Activated CD4-positive, alpha-beta memory T cell treated with anti-CD3 and anti-CD28 coated beads, Interleukin-2, amount 10 ng/mL, durations not matched to agents 7 days and 5 days (primary cell): ENCODE results near the gene CIDEB. TPM values are rescaled to one million over a fixed set of nuclear protein-coding genes. Genes with fewer than 3 reads are reported as not detected.

Source experiments
- CTCF ChIA-PET: fragments of 350-600 bp; sonication (Branson Sonifier 250); formaldehyde crosslinking; loops from one replicate; lab custom pipeline; 2021; ENCODE audit warnings: antibody characterized with exemption, inconsistent platforms; lab: Charles Lee
- POLR2A ChIA-PET: fragments of 350-600 bp; sonication (Branson Sonifier 250); formaldehyde crosslinking; loops from one replicate; lab custom pipeline; 2021; ENCODE audit warnings: antibody characterized with exemption; lab: Charles Lee
- DNase-seq: peaks from one replicate; pipeline ENCODE4 v3.0.0-alpha.2; 2020
- H3K27ac Mint-ChIP-seq: one replicate; pipeline ENCODE4 v1.8.0; 2021; ENCODE audit warnings: mild to moderate bottlenecking, mixed read lengths
- H3K27me3 Mint-ChIP-seq: one replicate; pipeline ENCODE4 v1.8.0; 2021; ENCODE audit warnings: mixed read lengths
- H3K36me3 Mint-ChIP-seq: one replicate; pipeline ENCODE4 v1.8.0; 2021; ENCODE audit warnings: low read depth, mixed read lengths
- H3K4me1 Mint-ChIP-seq: one replicate; pipeline ENCODE4 v1.8.0; 2021; ENCODE audit warnings: mixed read lengths
- H3K4me3 Mint-ChIP-seq: one replicate; pipeline ENCODE4 v1.8.0; 2021; ENCODE audit warnings: mild to moderate bottlenecking, mixed read lengths
- H3K9me3 Mint-ChIP-seq: one replicate; pipeline ENCODE4 v1.8.0; 2021; ENCODE audit warnings: mixed read lengths
- total RNA-seq, 2 experiments: library from RNA; stranded (reverse); gene quantifications; one replicate each; pipeline ENCODE4 v1.2.3, GENCODE V29; 2021

CIDEB gene
- total RNA-seq, 2 experiments from 2014 or later, result 38.4 to 39.6 TPM

DNA sequence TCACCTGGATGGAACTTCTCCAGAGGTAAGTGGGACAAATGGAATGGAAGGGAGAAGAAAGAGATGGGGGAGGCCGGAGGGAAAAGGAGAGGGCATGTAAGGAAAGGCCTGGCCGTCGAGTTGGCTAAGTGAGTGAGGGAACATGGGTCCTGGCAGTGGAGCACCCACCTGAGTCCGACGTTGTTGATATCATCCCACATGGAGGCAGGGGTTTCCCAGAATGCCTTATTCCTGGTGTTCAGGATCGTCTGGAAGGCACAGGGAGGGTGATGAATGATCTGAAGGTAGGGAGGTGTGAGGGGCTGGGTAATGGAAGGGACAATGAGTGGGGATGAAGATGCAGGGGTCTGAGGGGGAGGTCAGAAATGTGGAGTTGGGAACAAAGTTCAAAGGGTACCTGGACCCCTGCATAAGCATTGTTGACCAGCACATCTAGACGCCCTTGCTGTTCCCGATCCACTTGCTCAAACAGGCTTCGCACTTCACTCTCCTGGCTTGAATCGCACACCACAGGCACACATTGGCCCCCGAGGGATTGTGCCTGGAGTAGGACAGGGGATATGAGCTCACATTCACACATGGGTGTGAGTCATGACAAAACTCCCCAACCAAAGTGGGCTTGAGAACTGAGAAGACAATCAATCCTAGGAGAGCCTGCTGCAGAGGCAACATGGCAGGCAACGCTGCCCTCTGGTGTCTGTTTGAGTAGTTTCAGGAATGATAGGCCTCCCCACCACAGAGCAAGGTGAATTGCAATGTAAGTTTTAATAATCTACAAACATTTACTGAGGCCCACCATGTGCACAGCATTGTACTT lies 11.2 kb downstream of the CIDEB start:
- CTCF ChIA-PET, result interaction anchor here (0.5 to 7.7 kb wide), 22 partner anchors 13 to 289 kb away, joined by 3 to 213 read pairs (median 8); partner anchors contain the start of genes CHMP4A, CIDEB, GMPR2 and IRF9
- DNase-seq, result peak; percentile 77
- H3K36me3 Mint-ChIP-seq, result peaks cover 33% of the 10 kb centered on the region
- POLR2A ChIA-PET, result interaction anchor here (0.6 to 7.3 kb wide), 12 partner anchors 14 to 138 kb away, joined by 3 to 97 read pairs (median 6); partner anchors contain the start of genes CHMP4A, CIDEB, IRF9 and LTB4R
- no peak overlapping the region for H3K4me3 Mint-ChIP-seq
- peaks cover 46% of the 10 kb centered on the region for H3K4me1 Mint-ChIP-seq
- no peaks in the 10 kb centered on the region for H3K27me3 Mint-ChIP-seq
- peak overlapping the region; percentile 76 for H3K27ac Mint-ChIP-seq
- no peaks in the 10 kb centered on the region for H3K9me3 Mint-ChIP-seq

DNA sequence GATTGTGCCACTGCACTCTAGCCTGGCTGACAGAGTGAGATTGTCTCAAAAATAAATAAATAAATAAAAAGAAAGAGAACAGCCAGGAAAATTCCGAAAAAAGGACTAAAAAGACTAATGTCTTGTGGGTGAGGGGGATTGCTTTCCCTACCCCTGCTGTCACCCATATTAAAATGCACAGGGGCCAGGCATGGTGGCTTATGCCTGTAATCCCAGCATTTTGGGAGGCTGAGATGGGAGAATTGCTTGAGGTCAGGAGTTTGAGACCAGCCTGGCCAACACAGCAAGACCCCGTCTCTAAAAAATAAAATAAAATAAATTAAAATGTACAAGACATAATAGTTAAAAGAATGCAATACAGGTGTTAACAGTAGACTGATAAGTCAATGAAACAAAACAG lies 14.3 kb downstream of the CIDEB start:
- Mint-ChIP-seq H3K27ac (no peak overlapping the region), H3K9me3 (no peaks in the 10 kb centered on the region), H3K4me3 (no peak overlapping the region), H3K36me3 (peaks cover 54% of the 10 kb centered on the region), H3K4me1 (peaks cover 42% of the 10 kb centered on the region), H3K27me3 (peaks cover 8% of the 10 kb centered on the region)
- CTCF ChIA-PET, result interaction anchor here (1.0 to 5.3 kb wide), 5 partner anchors 14 to 51 kb away, joined by 3 to 32 read pairs (median 7); partner anchors contain the start of genes CIDEB, RABGGTA and TINF2
- POLR2A ChIA-PET, result interaction anchor here (1.2 to 2.0 kb wide), 3 partner anchors 23 to 80 kb away, joined by 3 to 6 read pairs (median 5); partner anchors contain the start of genes CHMP4A and RABGGTA
- DNase-seq, result no peak

DNA sequence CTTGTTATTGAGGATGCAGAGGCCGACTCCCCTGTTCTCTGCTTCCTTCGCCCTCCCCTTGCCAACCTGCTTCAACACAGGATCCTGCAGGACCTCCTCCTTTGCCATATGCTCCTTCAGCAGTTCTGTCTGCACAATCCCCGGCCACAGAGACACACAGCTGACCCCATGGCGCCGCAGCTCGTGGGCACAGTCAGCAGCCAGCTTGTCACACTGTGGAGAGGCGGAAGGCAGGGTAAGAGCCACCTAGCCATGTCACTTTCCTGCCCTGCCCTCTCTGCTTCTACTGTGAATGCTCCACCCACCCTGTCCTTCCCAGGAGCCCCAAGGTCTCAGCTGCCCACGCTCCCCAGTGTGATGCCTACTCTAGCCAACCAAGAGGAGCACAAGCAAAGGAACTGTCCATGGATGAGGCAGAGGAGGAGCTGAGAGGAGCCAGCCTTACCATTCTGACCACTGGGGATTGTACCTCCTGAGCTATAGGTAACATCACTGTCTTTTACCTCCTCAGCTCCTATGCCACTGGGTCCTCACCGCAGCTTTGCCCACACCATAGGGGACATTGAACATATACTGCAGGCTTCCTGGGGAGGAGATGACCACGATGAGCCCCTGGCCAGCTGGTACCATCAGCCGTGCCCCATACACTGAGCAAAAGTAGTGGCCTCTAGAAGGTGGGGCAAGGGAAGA lies 15.5 kb downstream of the CIDEB start:
- Mint-ChIP-seq H3K9me3 (no peaks in the 10 kb centered on the region), H3K27ac (no peak overlapping the region), H3K4me1 (peaks cover 37% of the 10 kb centered on the region), H3K4me3 (no peak overlapping the region), H3K27me3 (peaks cover 17% of the 10 kb centered on the region), H3K36me3 (peaks cover 54% of the 10 kb centered on the region)
- ChIA-PET POLR2A (interaction anchor here (0.6 to 2.0 kb wide), 7 partner anchors 18 to 79 kb away, joined by 3 to 6 read pairs (median 3); partner anchors contain the start of genes CHMP4A, RABGGTA and TINF2), CTCF (interaction anchor here (1.0 to 5.3 kb wide), 9 partner anchors 12 to 77 kb away, joined by 3 to 32 read pairs (median 4); partner anchors contain the start of genes CIDEB, MDP1, RABGGTA and TINF2)
- DNase-seq, result no peak

DNA sequence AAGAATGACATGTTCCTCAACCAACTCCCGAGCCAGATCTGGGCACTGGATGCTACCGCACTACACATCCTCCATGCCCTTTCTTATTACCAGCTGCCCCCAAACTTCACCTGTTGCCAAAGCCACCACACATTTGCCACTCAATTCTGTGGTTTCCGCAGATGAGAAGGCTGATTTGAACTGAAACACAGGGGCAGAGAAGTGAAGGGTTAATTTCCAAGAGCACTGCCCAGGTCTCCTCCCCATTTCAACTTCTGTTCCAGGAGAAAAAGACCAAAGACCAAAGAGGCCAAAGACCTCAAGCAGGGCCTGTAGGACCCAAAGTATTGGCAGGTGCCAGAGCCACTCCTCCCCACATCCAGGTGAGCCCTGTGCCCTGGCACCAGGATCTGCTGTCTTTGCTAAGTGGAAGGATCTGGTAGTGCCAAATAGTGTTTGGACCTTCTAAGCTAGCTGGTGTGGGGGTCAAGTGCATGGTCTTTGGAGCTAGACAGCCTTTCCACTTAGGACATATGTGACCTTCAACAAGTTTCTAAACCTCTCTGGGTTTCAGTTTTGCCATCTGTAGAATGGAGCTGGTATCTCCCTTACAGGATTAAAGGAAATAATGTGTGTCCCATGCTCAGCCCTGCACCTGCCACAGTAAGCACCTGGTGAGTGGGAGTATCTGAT lies 16.2 kb downstream of the CIDEB start:
- CTCF ChIA-PET, result interaction anchor here (1.3 to 5.3 kb wide), 8 partner anchors 12 to 76 kb away, joined by 3 to 32 read pairs (median 6); partner anchors contain the start of genes CIDEB, MDP1, RABGGTA and TINF2
- DNase-seq, result no peak
- Mint-ChIP-seq H3K27me3 (peaks cover 17% of the 10 kb centered on the region), H3K36me3 (peaks cover 52% of the 10 kb centered on the region), H3K4me1 (peaks cover 30% of the 10 kb centered on the region), H3K27ac (no peak overlapping the region), H3K9me3 (no peaks in the 10 kb centered on the region), H3K4me3 (no peak overlapping the region)
- POLR2A ChIA-PET, result interaction anchor here (0.7 to 3.2 kb wide), 9 partner anchors 12 to 78 kb away, joined by 3 to 16 read pairs (median 5); partner anchors contain the start of genes CHMP4A, RABGGTA and TINF2

DNA sequence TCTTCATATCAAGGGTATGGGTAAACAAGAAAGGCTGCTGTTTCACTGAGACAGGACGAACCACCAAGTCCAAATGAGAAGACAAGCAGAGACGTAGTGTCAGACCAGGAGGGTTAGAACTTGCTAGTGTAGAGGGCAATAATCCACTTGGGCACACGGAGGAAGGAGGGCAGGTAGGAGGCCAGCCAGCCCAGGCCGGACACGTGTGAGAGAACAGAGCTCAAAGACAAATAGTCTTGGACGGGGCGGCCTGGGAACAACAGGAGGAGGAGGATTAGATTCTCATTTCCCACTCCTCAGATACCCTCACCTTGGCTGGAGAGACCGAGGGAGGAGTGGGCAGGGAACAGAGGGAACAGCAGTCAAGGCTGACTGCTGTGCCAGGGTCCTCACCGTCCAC lies 17.0 kb downstream of the CIDEB start:
- DNase-seq, result no peak
- Mint-ChIP-seq H3K4me1 (peaks cover 23% of the 10 kb centered on the region), H3K36me3 (peaks cover 44% of the 10 kb centered on the region), H3K9me3 (no peaks in the 10 kb centered on the region), H3K27me3 (peaks cover 22% of the 10 kb centered on the region), H3K4me3 (no peak overlapping the region), H3K27ac (no peak overlapping the region)
- CTCF ChIA-PET, result interaction anchor here (0.7 to 5.3 kb wide), 7 partner anchors 11 to 75 kb away, joined by 3 to 32 read pairs (median 4); partner anchors contain the start of genes CIDEB, MDP1 and TINF2
- POLR2A ChIA-PET, result interaction anchor here (1.0 to 3.2 kb wide), 11 partner anchors 9 to 196 kb away, joined by 3 to 16 read pairs (median 5); partner anchors contain the start of genes CHMP4A, DHRS1, MDP1 and NOP9

DNA sequence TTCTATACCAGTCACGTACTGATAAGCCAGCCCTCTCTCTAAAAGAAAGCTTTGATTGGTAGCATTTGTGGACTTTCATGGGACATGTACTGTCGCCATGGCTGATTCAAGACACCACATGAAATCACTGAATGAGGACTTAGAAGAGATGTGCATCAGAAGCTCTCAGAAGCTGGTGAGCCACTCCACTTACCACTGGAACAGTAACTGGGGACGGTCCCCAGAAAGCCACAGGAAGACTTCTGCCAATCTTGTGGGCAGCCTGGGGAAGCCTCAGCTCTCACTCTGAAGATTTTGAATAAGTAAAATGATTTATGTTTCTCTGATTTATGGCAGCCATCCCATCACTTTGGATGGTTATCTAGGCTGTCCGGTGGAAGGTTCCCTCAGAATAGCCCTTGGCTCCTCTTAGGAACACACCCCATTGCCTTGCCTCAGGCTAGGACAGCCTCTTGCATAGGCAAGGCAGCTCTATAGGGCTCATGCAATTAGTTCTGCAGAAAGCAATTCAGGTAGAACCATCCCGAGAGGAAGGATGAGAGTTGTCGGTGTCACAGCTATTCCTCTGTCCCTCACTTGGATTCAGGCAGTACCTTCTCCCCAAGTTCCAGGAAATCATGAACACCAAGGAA lies 18.0 kb downstream of the CIDEB start:
- H3K4me1 Mint-ChIP-seq, result peaks cover 23% of the 10 kb centered on the region
- no peaks in the 10 kb centered on the region for H3K9me3 Mint-ChIP-seq
- H3K36me3 Mint-ChIP-seq, result peaks cover 37% of the 10 kb centered on the region
- H3K27ac Mint-ChIP-seq, result no peak overlapping the region
- peak; percentile 76 for DNase-seq
- CTCF ChIA-PET, result interaction anchor here (0.7 to 5.3 kb wide), 11 partner anchors 9 to 142 kb away, joined by 3 to 32 read pairs (median 6); partner anchors contain the start of genes CIDEB, DHRS1, LTB4R and MDP1
- POLR2A ChIA-PET, result interaction anchor here (0.7 to 3.2 kb wide), 12 partner anchors 8 to 195 kb away, joined by 3 to 16 read pairs (median 5); partner anchors contain the start of genes CHMP4A, DHRS1, MDP1 and NOP9
- no peak overlapping the region for H3K4me3 Mint-ChIP-seq
- H3K27me3 Mint-ChIP-seq, result peaks cover 22% of the 10 kb centered on the region

DNA sequence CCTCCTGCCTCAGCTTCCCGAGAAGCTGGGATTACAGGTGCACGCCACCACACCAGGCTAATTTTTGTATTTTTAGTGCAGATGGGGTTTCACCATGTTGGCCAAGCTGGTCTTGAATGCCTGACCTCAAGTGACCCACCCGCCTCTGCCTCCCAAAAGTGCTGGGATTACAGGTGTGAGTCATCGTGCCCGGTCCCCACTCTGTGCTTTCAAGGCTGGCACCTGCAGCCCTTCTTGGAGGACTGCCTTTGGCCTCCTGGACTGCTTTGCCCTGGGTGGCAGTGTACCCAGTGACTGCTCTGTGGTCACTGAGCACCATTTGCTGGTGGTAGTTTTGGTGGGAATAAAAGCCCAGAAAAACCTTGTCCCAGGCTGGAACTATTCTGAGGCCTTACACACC lies 20.8 kb downstream of the CIDEB start:
- ChIA-PET POLR2A (interaction anchor here (1.4 kb wide), 2 partner anchors 16 to 33 kb away, joined by 4 to 8 read pairs; partner anchors contain the start of gene RABGGTA), CTCF (interaction anchor here (1.3 kb wide), 1 partner anchor 45 kb away, joined by 4 read pairs; the partner anchor contains the start of gene TINF2)
- H3K27me3 Mint-ChIP-seq, result peaks cover 22% of the 10 kb centered on the region
- H3K4me1 Mint-ChIP-seq, result peaks cover 23% of the 10 kb centered on the region
- no peak overlapping the region for H3K27ac Mint-ChIP-seq
- no peaks in the 10 kb centered on the region for H3K9me3 Mint-ChIP-seq
- DNase-seq, result no peak
- peaks cover 26% of the 10 kb centered on the region for H3K36me3 Mint-ChIP-seq
- no peak overlapping the region for H3K4me3 Mint-ChIP-seq

DNA sequence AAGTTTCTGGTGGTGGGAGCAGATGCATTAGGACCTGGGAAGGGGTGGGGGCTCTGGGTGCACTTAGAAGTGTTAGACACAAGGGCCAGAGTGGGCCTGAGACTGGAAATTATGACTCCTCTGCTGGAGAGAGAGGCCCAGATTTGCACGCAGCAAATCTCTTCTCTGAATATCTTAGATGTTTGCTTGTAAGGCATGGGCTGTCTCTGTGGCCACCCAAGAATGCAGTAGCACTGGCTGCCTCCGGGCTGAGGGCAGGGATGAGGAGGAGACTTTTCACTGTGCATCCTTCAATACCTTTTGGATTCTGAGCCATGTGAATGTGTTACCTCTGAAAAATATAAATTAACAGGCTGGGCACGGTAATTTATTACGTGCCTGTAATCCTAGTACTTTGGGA lies 22.4 kb downstream of the CIDEB start:
- H3K36me3 Mint-ChIP-seq, result peaks cover 9% of the 10 kb centered on the region
- H3K4me3 Mint-ChIP-seq, result no peak overlapping the region
- ChIA-PET CTCF (interaction anchor here (0.8 to 1.5 kb wide), 2 partner anchors 23 to 43 kb away, joined by 3 to 4 read pairs; partner anchors contain the start of gene TINF2), POLR2A (interaction anchor here (1.1 kb wide), 1 partner anchor 170 kb away, joined by 4 read pairs; the partner anchor contains the start of genes DCAF11 and NRL)
- no peaks in the 10 kb centered on the region for H3K9me3 Mint-ChIP-seq
- H3K27ac Mint-ChIP-seq, result no peak overlapping the region
- H3K27me3 Mint-ChIP-seq, result peaks cover 16% of the 10 kb centered on the region
- H3K4me1 Mint-ChIP-seq, result peaks cover 15% of the 10 kb centered on the region
- no peak for DNase-seq

DNA sequence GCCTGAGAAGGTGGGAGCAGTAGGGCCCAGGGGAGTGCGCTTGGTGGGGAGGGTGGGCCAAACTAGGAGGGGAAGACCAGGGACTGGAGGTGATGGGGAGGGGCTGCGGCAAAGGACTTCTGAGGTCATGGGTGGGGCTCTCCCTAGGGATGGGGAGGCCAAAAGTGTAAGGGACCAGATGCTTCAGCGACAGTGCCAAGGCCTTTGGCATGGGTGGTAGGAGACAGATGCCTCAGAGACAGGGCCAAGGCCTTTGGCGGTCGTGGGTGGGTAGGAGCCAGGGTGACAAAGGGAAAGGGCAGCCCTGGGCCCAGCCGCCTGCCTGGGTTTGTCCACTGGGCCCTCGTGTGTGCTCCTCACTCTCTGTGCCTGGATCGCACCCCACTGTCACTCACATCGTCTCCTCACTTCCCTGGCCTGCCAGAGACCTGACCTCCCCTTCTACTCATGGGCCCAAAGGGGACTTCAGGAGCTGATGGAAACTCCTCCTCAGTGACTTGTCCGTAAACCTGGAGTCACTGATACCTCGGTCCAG lies 23.2 kb downstream of the CIDEB start:
- ChIA-PET POLR2A (interaction anchor here (1.1 to 3.3 kb wide), 2 partner anchors 38 to 170 kb away, joined by 4 to 11 read pairs; partner anchors contain the start of genes DCAF11 and NRL), CTCF (interaction anchor here (0.8 to 1.5 kb wide), 2 partner anchors 24 to 42 kb away, joined by 3 to 4 read pairs; partner anchors contain the start of gene TINF2)
- H3K4me3 Mint-ChIP-seq, result no peak overlapping the region
- H3K4me1 Mint-ChIP-seq, result peaks cover 10% of the 10 kb centered on the region
- no peak for DNase-seq
- H3K9me3 Mint-ChIP-seq, result no peaks in the 10 kb centered on the region
- no peak overlapping the region for H3K27ac Mint-ChIP-seq
- H3K36me3 Mint-ChIP-seq, result peaks cover 2% of the 10 kb centered on the region
- peaks cover 16% of the 10 kb centered on the region for H3K27me3 Mint-ChIP-seq

DNA sequence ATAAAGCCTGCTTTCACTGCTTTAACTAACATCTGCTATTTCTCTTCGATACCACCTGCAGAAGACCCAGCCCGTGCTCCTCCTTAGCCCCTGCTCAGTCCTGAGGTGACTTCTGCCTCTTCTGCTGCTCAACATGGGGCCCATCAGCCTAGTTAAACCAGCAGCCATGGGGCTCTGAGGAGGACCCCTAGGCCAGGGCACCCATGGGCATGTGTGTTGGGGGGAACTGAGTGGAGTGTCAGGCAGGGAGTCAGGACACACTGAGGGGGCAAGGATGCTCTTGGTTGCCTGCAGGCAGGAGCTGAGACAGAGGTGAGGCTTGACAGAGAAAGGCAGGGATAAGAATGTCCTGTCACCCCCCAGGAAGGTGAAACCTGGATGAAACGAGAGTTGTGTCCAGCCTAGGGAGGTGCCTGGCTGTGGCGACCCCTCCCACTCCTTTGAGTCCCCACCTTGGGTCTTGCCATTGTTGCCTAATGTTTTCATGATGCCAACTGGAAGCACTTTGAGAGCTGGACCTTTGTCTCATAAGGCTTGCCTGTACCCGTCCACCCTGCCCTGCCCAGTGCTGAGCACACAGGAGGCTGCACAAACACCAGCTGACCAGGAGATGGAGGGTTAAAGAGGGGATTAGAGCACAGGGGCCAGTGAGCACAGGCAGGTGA lies 23.8 kb downstream of the CIDEB start:
- Mint-ChIP-seq H3K27ac (no peak overlapping the region), H3K36me3 (no peaks in the 10 kb centered on the region), H3K4me1 (peaks cover 12% of the 10 kb centered on the region), H3K9me3 (no peaks in the 10 kb centered on the region), H3K4me3 (no peak overlapping the region), H3K27me3 (peaks cover 16% of the 10 kb centered on the region)
- ChIA-PET POLR2A (interaction anchor here (0.7 to 3.3 kb wide), 2 partner anchors 37 to 68 kb away, joined by 3 to 11 read pairs; partner anchors contain the start of gene MDP1), CTCF (interaction anchor here (1.2 to 1.5 kb wide), 2 partner anchors 41 to 193 kb away, joined by 3 to 4 read pairs; partner anchors contain the start of gene TINF2)
- no peak for DNase-seq
